Neural cell (in vitro differentiated cells): Measurements from ENCODE around the gene C15orf40. TPM values are rescaled to one million over a fixed set of nuclear protein-coding genes. Genes with fewer than 3 reads are reported as not detected.

Experiments used
- H2AFZ ChIP-seq: fragments of 200-600, 300-800 bp; sonication (generic), shearing (Covaris generic); 2 replicates; pipeline ENCODE4 v1.6.0; 2014; ENCODE audit warnings: low read depth, mild to moderate bottlenecking, antibody characterized with exemption, low read length, moderate library complexity
- H3F3A ChIP-seq: fragments of 200-600 bp; shearing (Covaris generic); 2 replicates; pipeline ENCODE4 v1.6.1; 2016; ENCODE audit warnings: mild to moderate bottlenecking, moderate library complexity, mixed read lengths, antibody characterized with exemption, low read length; ENCODE audit not compliant: insufficient read depth, poor library complexity, severe bottlenecking
- H3K27ac ChIP-seq: fragments of 200-600, 300-800 bp; sonication (generic), shearing (Covaris generic); 2 replicates; pipeline ENCODE4 v1.5.1; 2014; ENCODE audit warnings: mild to moderate bottlenecking, low read length, moderate library complexity
- H3K27me3 ChIP-seq: fragments of 300-800, 200-600 bp; sonication (generic), shearing (Covaris generic); 2 replicates; pipeline ENCODE4 v1.6.0; 2014; ENCODE audit warnings: mild to moderate bottlenecking, low read depth, low read length, moderate library complexity; ENCODE audit not compliant: insufficient read depth
- H3K36me3 ChIP-seq: fragments of 300-800, 200-600 bp; sonication (generic), shearing (Covaris generic); 2 replicates; pipeline ENCODE4 v1.5.1; 2014; ENCODE audit warnings: mild to moderate bottlenecking, antibody characterized with exemption, low read length, moderate library complexity; ENCODE audit not compliant: insufficient read depth
- H3K4me2 ChIP-seq: fragments of 300-800, 200-600 bp; sonication (generic), shearing (Covaris generic); 2 replicates; pipeline ENCODE4 v1.6.0; 2014; ENCODE audit warnings: mild to moderate bottlenecking, low read length
- H3K4me3 ChIP-seq: fragments of 300-800, 200-600 bp; sonication (generic), shearing (Covaris generic); 2 replicates; pipeline ENCODE4 v1.5.1; 2014; ENCODE audit warnings: mild to moderate bottlenecking, low read length, moderate library complexity
- H3K79me2 ChIP-seq: fragments of 200-600 bp; shearing (Covaris generic); replicated peaks from 2 replicates; pipeline ENCODE4 v1.6.0; 2014; ENCODE audit warnings: mild to moderate bottlenecking, low read length, moderate library complexity; ENCODE audit not compliant: insufficient read depth
- H3K9ac ChIP-seq: fragments of 300-800, 200-600 bp; sonication (generic), shearing (Covaris generic); 2 replicates; pipeline ENCODE4 v1.6.1; 2016; ENCODE audit warnings: mild to moderate bottlenecking, low read length, mixed read lengths
- H3K9me2 ChIP-seq: fragments of 200-600 bp; shearing (Covaris generic); 2 replicates; pipeline ENCODE4 v1.6.1; 2016; ENCODE audit warnings: mild to moderate bottlenecking, low read length, mixed read lengths; ENCODE audit not compliant: insufficient read depth
- H3K9me3 ChIP-seq: fragments of 200-600, 300-800 bp; sonication (generic), shearing (Covaris generic); 2 replicates; pipeline ENCODE4 v1.6.1; 2016; ENCODE audit warnings: mild to moderate bottlenecking, mixed run types, low read length, moderate library complexity, mixed read lengths
- H4K20me1 ChIP-seq: fragments of 200-600 bp; shearing (Covaris generic); 2 replicates; pipeline ENCODE4 v1.6.1; 2016; ENCODE audit warnings: mild to moderate bottlenecking, mixed run types; ENCODE audit not compliant: insufficient read depth
- EP300 ChIP-seq: fragments of 450-650 bp; conservative IDR thresholded peaks from 2 replicates; pipeline ENCODE4 v1.6.1; 2014; ENCODE audit warnings: antibody characterized with exemption, mild to moderate bottlenecking, moderate library complexity; ENCODE audit not compliant: poor library complexity, severe bottlenecking
- EZH2 ChIP-seq: fragments of 200-600, 300-800 bp; shearing (Covaris generic), sonication (generic); IDR thresholded peaks from 2 replicates; pipeline ENCODE4 v1.6.1; 2014; ENCODE audit warnings: antibody characterized with exemption, low read length, borderline replicate concordance, mild to moderate bottlenecking; ENCODE audit not compliant: insufficient read depth, poor library complexity, severe bottlenecking
- MXI1 ChIP-seq: fragments of 450-650 bp; conservative IDR thresholded peaks from 2 replicates; pipeline ENCODE4 v1.6.1; 2014; ENCODE audit warnings: antibody characterized with exemption, mild to moderate bottlenecking; ENCODE audit not compliant: poor library complexity, severe bottlenecking
- POLR2AphosphoS5 ChIP-seq: IDR thresholded peaks from 2 replicates; pipeline ENCODE4 v1.6.1; 2012
- RAD21 ChIP-seq: fragments of 450-650 bp; conservative IDR thresholded peaks from 2 replicates; pipeline ENCODE4 v1.6.1; 2014; ENCODE audit warnings: antibody characterized with exemption, mild to moderate bottlenecking, moderate library complexity
- SMC3 ChIP-seq: fragments of 450-650 bp; conservative IDR thresholded peaks from 2 replicates; pipeline ENCODE4 v1.6.1; 2014; ENCODE audit warnings: antibody characterized with exemption, mild to moderate bottlenecking, moderate library complexity; ENCODE audit not compliant: poor library complexity
- TAF1 ChIP-seq: IDR thresholded peaks from 2 replicates; pipeline ENCODE4 v1.6.1; 2012; ENCODE audit warnings: low read depth
- polyA plus RNA-seq: library from polyadenylated mRNA; depleted of rRNA; stranded (reverse); fragments of >200 nt; gene quantifications from 2 replicates; pipeline ENCODE4 v1.2.3, GENCODE V29; 2014
- TF ChIP-seq, protein P1 (sequence below): IDR thresholded peaks from 2 replicates; pipeline ENCODE4 v1.6.1; 2012; ENCODE audit warnings: borderline replicate concordance
- TF ChIP-seq, protein P2 (sequence below): fragments of 450-650 bp; IDR thresholded peaks from 2 replicates; pipeline ENCODE4 v1.5.1; 2014; ENCODE audit warnings: antibody characterized with exemption, mild to moderate bottlenecking, moderate library complexity; ENCODE audit not compliant: poor library complexity, severe bottlenecking

C15orf40 gene
- polyA plus RNA-seq, 1 donor from 2014 or later: 17.2 TPM

DNA sequence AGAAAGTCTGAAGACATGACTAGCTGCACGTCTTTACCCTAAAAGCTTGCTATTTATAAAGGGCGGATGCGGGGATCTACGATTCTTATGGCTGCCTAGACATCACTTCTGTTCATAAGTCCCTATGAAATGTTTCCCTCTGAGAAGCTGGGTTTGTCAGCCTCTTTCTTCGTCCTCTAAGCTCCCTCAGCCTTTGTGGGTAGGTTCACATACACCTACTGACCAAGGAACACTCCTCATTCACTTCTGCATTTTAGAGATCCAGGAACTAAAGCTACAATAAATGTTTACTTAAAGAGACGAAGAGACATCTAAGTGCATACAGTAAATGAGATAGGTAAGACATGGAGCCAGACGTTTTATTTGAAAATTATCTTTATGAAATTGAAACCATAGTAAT, 42.1 kb downstream of the C15orf40 start:
- no peaks in the 10 kb centered on the region for H3K9me2 ChIP-seq
- H3K9ac ChIP-seq: no peak overlapping the region
- H3K27ac ChIP-seq: no peak overlapping the region
- no peaks in the 10 kb centered on the region for H3K27me3 ChIP-seq
- H3K4me3 ChIP-seq: no peak overlapping the region
- no peak overlapping the region for H2AFZ ChIP-seq
- no peaks in the 10 kb centered on the region for H3K79me2 ChIP-seq
- no peaks in the 10 kb centered on the region for H3K36me3 ChIP-seq
- TF ChIP-seq SMC3 (no peak), RAD21 (no peak), POLR2AphosphoS5 (no peak), EP300 (no peak), EZH2 (no peak), MXI1 (no peak), TAF1 (no peak)
- TF ChIP-seq, protein P1, sequence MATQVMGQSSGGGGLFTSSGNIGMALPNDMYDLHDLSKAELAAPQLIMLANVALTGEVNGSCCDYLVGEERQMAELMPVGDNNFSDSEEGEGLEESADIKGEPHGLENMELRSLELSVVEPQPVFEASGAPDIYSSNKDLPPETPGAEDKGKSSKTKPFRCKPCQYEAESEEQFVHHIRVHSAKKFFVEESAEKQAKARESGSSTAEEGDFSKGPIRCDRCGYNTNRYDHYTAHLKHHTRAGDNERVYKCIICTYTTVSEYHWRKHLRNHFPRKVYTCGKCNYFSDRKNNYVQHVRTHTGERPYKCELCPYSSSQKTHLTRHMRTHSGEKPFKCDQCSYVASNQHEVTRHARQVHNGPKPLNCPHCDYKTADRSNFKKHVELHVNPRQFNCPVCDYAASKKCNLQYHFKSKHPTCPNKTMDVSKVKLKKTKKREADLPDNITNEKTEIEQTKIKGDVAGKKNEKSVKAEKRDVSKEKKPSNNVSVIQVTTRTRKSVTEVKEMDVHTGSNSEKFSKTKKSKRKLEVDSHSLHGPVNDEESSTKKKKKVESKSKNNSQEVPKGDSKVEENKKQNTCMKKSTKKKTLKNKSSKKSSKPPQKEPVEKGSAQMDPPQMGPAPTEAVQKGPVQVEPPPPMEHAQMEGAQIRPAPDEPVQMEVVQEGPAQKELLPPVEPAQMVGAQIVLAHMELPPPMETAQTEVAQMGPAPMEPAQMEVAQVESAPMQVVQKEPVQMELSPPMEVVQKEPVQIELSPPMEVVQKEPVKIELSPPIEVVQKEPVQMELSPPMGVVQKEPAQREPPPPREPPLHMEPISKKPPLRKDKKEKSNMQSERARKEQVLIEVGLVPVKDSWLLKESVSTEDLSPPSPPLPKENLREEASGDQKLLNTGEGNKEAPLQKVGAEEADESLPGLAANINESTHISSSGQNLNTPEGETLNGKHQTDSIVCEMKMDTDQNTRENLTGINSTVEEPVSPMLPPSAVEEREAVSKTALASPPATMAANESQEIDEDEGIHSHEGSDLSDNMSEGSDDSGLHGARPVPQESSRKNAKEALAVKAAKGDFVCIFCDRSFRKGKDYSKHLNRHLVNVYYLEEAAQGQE: no peak
- TF ChIP-seq, protein P2, sequence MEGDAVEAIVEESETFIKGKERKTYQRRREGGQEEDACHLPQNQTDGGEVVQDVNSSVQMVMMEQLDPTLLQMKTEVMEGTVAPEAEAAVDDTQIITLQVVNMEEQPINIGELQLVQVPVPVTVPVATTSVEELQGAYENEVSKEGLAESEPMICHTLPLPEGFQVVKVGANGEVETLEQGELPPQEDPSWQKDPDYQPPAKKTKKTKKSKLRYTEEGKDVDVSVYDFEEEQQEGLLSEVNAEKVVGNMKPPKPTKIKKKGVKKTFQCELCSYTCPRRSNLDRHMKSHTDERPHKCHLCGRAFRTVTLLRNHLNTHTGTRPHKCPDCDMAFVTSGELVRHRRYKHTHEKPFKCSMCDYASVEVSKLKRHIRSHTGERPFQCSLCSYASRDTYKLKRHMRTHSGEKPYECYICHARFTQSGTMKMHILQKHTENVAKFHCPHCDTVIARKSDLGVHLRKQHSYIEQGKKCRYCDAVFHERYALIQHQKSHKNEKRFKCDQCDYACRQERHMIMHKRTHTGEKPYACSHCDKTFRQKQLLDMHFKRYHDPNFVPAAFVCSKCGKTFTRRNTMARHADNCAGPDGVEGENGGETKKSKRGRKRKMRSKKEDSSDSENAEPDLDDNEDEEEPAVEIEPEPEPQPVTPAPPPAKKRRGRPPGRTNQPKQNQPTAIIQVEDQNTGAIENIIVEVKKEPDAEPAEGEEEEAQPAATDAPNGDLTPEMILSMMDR: no peak
- H4K20me1 ChIP-seq: no peaks in the 10 kb centered on the region
- H3F3A ChIP-seq: no peaks in the 10 kb centered on the region
- no peak overlapping the region for H3K4me2 ChIP-seq
- H3K9me3 ChIP-seq: no peaks in the 10 kb centered on the region

DNA sequence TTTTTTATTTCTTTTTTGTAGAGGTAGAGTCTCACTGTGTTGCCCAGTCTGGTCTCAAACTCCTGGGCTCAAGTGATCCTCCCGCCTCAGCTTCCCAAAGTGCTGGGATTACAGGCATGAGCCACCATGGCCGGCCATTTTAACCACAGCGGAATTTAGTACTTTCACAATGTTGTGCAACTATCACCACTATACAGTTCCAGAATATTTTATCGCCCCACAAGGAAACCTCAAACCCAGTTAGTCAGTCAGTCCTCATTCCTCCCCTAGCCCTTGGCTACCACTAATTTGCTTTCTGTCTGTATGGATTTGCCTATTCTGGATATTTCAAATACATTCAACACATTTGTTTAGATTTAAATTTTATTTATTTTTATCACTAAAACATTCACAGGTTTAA, 43.4 kb downstream of the C15orf40 start:
- Histone ChIP-seq H3K4me2 (no peak overlapping the region), H4K20me1 (no peaks in the 10 kb centered on the region), H2AFZ (no peak overlapping the region), H3F3A (no peaks in the 10 kb centered on the region), H3K9me3 (no peaks in the 10 kb centered on the region), H3K27me3 (no peaks in the 10 kb centered on the region), H3K4me3 (no peak overlapping the region), H3K27ac (no peak overlapping the region), H3K9ac (no peak overlapping the region), H3K79me2 (no peaks in the 10 kb centered on the region), H3K36me3 (no peaks in the 10 kb centered on the region), H3K9me2 (no peaks in the 10 kb centered on the region)
- TF ChIP-seq, protein P2: no peak
- TF ChIP-seq POLR2AphosphoS5 (no peak), MXI1 (no peak), EZH2 (no peak), SMC3 (no peak), RAD21 (no peak), TAF1 (no peak), EP300 (no peak)
- TF ChIP-seq, protein P1: no peak
